Stomach (tissue), 9 donors: ENCODE data around the gene KCNK3. TPM values are rescaled to one million over a fixed set of nuclear protein-coding genes. Genes with fewer than 3 reads are reported as not detected.
A peak's percentile ranks its signal among the peaks of the same experiment; 100 is the strongest.

Source experiments
- DNase-seq, 2 donors: peaks; one replicate each; pipeline versions ENCODE4 v3.0.0 to v3.0.0-alpha.2; 2013 to 2019
- H3K27ac ChIP-seq, 5 donors: fragments of 200-600 bp in 4 of 5; sonication (generic) in 4 of 5; one replicate each; pipeline ENCODE4 v1.5.1; 2013 to 2019; ENCODE audit warnings: mild to moderate bottlenecking in 1 of 5, moderate library complexity in 1 of 5
- H3K27me3 ChIP-seq, 3 donors: fragments of 200-600 bp; sonication (generic); one replicate each; pipeline ENCODE4 v1.5.1; 2017 to 2019; ENCODE audit warnings: mixed run types in 1 of 3
- H3K36me3 ChIP-seq, 4 donors: fragments of 200-600 bp; sonication (generic); 1 replicate in 3 of 4; 2 replicates in 1 of 4; pipeline ENCODE4 v1.5.1; 2016 to 2019
- H3K4me1 ChIP-seq, 4 donors: fragments of 200-600 bp; sonication (generic); one replicate each; pipeline ENCODE4 v1.5.1; 2016 to 2019
- H3K4me3 ChIP-seq, 4 donors: fragments of 200-600 bp; sonication (generic) in 3 of 4; one replicate each; pipeline ENCODE4 v1.5.1; 2016 to 2019; ENCODE audit warnings: mild to moderate bottlenecking in 1 of 4
- H3K9me3 ChIP-seq, 4 donors: fragments of 200-600 bp; sonication (generic); one replicate each; pipeline ENCODE4 v1.5.1; 2016 to 2019
- EP300 ChIP-seq: sonication (generic); formaldehyde crosslinking; IDR thresholded peaks from one replicate; pipeline ENCODE4 v1.6.1; 2017; ENCODE audit warnings: antibody characterized with exemption
- POLR2A ChIP-seq, 4 donors: fragments of 450-650 bp; IDR thresholded peaks; one replicate each; pipeline ENCODE4 v1.6.1; 2016; ENCODE audit warnings: antibody characterized with exemption in 4 of 4, control low read depth in 2 of 4, mild to moderate bottlenecking in 1 of 4, moderate library complexity in 1 of 4
- POLR2AphosphoS5 ChIP-seq, 3 donors: sonication (generic); formaldehyde crosslinking; IDR thresholded peaks; one replicate each; pipeline ENCODE4 v1.6.1; 2016; ENCODE audit warnings: antibody characterized with exemption in 3 of 3
- WGBS, 5 donors: extraction: QIAGEN DNeasy Blood & Tissue Kit in 3 of 5; methylation state at CpG; one replicate each; pipeline versions ENCODE4 v1.1.5 to v1.1.7; 2013 to 2018; 5-methylcytosine and 5-hydroxymethylcytosine counted together
- intact Hi-C: fragments of 100-400 bp; cut with DNase I; formaldehyde crosslinking; loops from one replicate; pipeline ENCODE4 v1.15.1; 2023; ENCODE audit warnings: low total_unique reads
- polyA plus RNA-seq, 3 donors: library from polyadenylated mRNA; stranded (reverse); fragments of 200-250 nt; gene quantifications; one replicate each; pipeline ENCODE4 v1.2.3, GENCODE V29; 2013
- total RNA-seq, 5 donors: library from RNA; depleted of rRNA; stranded (reverse); fragments of >200 nt; gene quantifications; one replicate each; pipeline versions ENCODE4 v1.1.0 to v1.2.3, GENCODE V29; 2014 to 2016
- TF ChIP-seq, protein P1 (sequence below), 7 experiments: fragments of 450-650 bp in 4 of 7; fragments of 200-600 bp in 3 of 7; sonication (generic) in 3 of 7; IDR thresholded peaks; one replicate each; pipeline ENCODE4 v1.5.1; 2016 to 2019; ENCODE audit warnings: antibody characterized with exemption in 7 of 7, control low read depth in 2 of 7, mild to moderate bottlenecking in 1 of 7
- donor health status: healthy with polysubstance abuse.
- donor health status: Bipolar disorder and iron deficiency.
- donor health status: healthy.

The KCNK3 gene
- total and polyA plus RNA-seq, 8 donors = 0.62 to 22.8 (median 1.9) TPM

DNA sequence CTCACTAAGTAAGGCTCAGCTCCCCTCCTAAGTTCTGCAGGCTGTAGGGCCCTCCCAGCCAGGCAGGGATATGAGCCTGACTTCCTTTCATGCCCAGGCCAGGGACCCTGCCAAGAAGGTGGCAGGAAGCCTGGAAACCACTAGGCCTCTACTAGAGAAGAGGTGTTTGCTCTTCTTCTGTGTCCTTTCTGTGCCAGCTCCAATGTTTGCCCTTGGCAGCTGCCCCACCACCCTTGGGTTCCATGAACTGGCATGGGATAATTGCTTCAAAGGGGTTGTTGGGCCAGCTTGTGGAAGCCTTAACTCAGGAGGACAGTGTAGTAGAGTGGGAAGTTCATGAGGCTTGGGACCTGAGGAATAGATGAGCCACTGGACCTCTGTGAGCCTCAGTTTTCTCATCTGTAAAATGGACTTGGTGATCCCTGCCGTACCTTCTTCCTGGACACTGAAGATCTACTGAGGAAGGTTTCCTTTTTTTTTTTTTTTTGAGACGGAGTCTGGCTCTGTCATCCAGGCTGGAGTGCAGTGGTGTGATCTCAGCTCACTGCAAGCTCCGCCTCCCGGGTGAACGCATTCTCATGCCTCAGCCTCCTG is 75.5 kb downstream of the KCNK3 start:
- Histone ChIP-seq H3K36me3 (no peaks in the 10 kb centered on the region), H3K4me3 (no peak overlapping the region), H3K27ac (peak overlapping the region in 3 of 5 donors; percentile 72 to 85 (median 84)), H3K27me3 (no peaks in the 10 kb centered on the region), H3K4me1 (peaks cover 46 to 94% (median 86%) of the 10 kb centered on the region in 4 donors), H3K9me3 (no peaks in the 10 kb centered on the region)
- intact Hi-C loops = no loop called here
- WGBS, 5 donors = 95 to 97% (median 96%) methylated on average over 5 of the region's 5 CpGs
- TF ChIP-seq, protein P1, sequence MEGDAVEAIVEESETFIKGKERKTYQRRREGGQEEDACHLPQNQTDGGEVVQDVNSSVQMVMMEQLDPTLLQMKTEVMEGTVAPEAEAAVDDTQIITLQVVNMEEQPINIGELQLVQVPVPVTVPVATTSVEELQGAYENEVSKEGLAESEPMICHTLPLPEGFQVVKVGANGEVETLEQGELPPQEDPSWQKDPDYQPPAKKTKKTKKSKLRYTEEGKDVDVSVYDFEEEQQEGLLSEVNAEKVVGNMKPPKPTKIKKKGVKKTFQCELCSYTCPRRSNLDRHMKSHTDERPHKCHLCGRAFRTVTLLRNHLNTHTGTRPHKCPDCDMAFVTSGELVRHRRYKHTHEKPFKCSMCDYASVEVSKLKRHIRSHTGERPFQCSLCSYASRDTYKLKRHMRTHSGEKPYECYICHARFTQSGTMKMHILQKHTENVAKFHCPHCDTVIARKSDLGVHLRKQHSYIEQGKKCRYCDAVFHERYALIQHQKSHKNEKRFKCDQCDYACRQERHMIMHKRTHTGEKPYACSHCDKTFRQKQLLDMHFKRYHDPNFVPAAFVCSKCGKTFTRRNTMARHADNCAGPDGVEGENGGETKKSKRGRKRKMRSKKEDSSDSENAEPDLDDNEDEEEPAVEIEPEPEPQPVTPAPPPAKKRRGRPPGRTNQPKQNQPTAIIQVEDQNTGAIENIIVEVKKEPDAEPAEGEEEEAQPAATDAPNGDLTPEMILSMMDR (IDR thresholded peaks at IDR 0.05) = no peak
- TF ChIP-seq POLR2A (IDR thresholded peaks at IDR 0.05) = no peak
- DNase-seq = peak in 1 of 2 donors; percentile 61

DNA sequence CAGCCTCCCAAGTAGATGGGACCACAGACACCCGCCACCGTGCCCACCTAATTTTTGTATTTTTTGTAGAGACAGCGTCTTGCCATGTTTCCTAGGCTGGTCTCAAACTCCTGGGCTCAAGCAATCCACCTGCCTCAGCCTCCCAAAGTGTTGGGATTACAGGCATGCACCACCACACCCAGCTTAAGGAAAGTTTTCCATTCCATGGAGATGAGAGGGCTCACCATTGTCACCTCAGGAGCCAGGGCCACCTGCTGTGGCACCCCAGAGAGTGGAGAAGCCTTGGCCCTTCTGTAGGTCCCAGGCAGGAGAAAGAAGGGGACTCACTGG is 76.2 kb downstream of the KCNK3 start:
- intact Hi-C loops = no loop called here
- Histone ChIP-seq H3K4me1 (peaks cover 49 to 92% (median 85%) of the 10 kb centered on the region in 4 donors), H3K4me3 (no peak overlapping the region), H3K27ac (peak overlapping the region in 4 of 5 donors; percentile 59 to 85 (median 78)), H3K9me3 (no peaks in the 10 kb centered on the region), H3K36me3 (peaks cover 0 to 2% (median 1%) of the 10 kb centered on the region in 4 donors), H3K27me3 (no peaks in the 10 kb centered on the region)
- 95 to 98% (median 96%) methylated on average over 3 of the region's 3 CpGs for WGBS, 5 donors
- no peak for DNase-seq
- no peak for TF ChIP-seq EP300
- TF ChIP-seq, protein P1 (IDR thresholded peaks at IDR 0.05) = no peak
- TF ChIP-seq POLR2AphosphoS5 (IDR thresholded peaks at IDR 0.05) = no peak
- no peak for TF ChIP-seq POLR2A (IDR thresholded peaks at IDR 0.05)

DNA sequence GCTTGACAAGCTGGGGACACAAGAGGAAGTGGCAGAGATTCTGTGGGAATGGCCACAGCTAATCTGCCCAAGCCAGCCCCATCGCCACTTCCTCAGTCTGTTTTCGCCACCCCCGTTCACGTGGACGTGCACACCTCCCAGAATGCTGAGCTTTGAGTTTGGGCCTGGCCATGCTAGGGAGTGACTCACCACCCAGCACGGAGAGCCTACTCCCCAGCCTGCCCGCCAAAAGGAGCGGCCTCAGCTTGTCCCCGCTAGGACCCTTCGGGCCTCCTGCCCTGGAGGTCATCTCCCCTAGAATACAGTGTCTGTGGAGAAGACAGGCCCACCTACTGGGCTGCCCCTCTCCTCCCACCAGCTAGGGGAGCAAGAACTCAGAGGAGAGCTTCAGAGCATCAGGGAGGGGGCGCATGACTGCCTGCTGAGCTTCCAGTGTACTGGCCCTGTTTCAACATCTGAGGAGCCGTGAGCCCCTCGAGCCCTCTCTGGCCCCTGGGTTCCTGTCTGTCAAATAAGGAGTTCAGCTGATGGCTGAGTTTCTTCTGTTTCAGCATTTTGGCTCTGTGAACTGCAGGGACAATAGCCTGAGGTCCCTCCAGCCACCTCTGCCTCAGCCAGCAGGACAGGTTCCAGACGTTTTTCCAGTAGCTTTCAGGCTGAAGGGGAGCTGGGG is 76.7 kb downstream of the KCNK3 start:
- H3K4me1 ChIP-seq = peaks cover 49 to 96% (median 83%) of the 10 kb centered on the region in 4 donors
- WGBS, 5 donors = 48 to 65% (median 57%) methylated on average over 14 of the region's 14 CpGs
- no peak overlapping the region for H3K4me3 ChIP-seq
- no peaks in the 10 kb centered on the region for H3K9me3 ChIP-seq
- intact Hi-C loops = no loop called here
- H3K36me3 ChIP-seq = peaks cover 3 to 7% (median 6%) of the 10 kb centered on the region in 4 donors
- H3K27me3 ChIP-seq = no peaks in the 10 kb centered on the region
- peak; percentile 53 to 65 for DNase-seq
- TF ChIP-seq, protein P1 (IDR thresholded peaks at IDR 0.05) = no peak
- peak in 2 of 3 donors; percentile 48 to 69 for TF ChIP-seq POLR2AphosphoS5 (IDR thresholded peaks at IDR 0.05)
- H3K27ac ChIP-seq = peak overlapping the region in 4 of 5 donors; percentile 59 to 85 (median 78)

DNA sequence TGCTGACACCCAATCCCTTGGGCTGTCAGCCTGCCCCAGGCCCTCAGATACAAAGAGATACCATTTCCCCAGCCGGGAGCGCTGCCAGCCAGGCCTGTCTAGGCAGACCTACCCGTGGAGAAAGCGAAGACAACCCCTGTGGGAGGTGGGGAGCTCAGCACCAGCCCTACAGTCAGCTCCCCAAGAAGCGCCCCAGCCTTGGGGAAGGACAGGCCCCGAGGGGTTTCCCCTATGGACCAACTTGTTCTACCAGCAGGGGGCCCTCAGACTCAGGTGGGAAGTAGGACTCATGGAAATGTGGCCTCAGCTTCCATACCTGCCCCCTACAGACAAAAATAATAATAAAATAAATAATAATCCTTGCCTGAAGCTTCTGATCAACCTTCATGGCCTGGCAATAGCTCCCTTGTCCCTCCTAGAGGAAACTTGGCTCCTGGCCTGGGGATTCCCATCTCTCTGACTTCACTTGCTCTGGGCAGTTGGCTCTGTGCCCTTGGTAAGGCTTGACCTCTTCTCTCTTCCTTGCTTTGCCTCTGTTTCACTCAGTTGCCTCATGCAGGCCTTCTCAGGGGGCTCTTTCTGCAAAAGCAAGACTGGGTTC is 78.6 kb downstream of the KCNK3 start:
- peak in 1 of 3 donors; percentile 12 for TF ChIP-seq POLR2AphosphoS5 (IDR thresholded peaks at IDR 0.05)
- TF ChIP-seq EP300 = no peak
- TF ChIP-seq POLR2A (IDR thresholded peaks at IDR 0.05) = no peak
- TF ChIP-seq, protein P1 (IDR thresholded peaks at IDR 0.05) = peak in 2 of 7 experiments; percentile 13 to 28
- Histone ChIP-seq H3K9me3 (no peaks in the 10 kb centered on the region), H3K4me1 (peaks cover 40 to 80% (median 68%) of the 10 kb centered on the region in 4 donors), H3K27ac (peak overlapping the region in 4 of 5 donors; percentile 72 to 85 (median 79)), H3K27me3 (no peaks in the 10 kb centered on the region), H3K36me3 (peaks cover 19 to 26% (median 24%) of the 10 kb centered on the region in 4 donors), H3K4me3 (no peak overlapping the region)
- intact Hi-C loops = no loop called here
- peak; percentile 63 to 68 for DNase-seq
- 67 to 93% (median 80%) methylated on average over 3 to 6 of the region's 6 CpGs for WGBS, 5 donors
